Activated T-cell treated with anti-CD3 and anti-CD28 coated beads, Interleukin-2, amount 50 U/mL, for 1 hour (primary cell): Measurements from ENCODE around the gene PRKAR2B.
"Not testable (repeated sequence)": the region's sequence is repeated elsewhere in the genome, so short reads cannot be mapped to it uniquely, and the experiment has no call there.

Experiments
- DNase-seq: peaks from one replicate; pipeline ENCODE4 v3.0.0-alpha.2; 2020

PRKAR2B gene

DNA sequence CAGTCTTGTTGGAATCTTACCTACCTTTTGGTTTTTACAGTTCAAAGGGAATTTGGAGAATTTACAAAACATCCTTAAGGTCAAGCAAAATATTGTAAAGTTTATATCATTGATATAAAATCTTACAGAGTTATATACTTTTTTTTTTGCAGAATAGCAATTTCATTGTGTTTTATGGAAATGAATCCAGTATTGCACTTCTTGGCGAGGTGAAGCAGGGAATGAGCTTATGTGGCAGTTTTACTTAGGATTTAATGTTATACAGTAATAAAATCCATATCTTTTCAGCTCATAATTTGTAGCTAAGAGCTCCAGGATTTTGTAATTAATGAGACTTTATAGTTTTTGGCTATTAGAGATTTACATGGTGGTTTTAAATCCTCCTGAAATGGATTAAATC, 5.0 kb downstream of the PRKAR2B start:
- no peak for DNase-seq

DNA sequence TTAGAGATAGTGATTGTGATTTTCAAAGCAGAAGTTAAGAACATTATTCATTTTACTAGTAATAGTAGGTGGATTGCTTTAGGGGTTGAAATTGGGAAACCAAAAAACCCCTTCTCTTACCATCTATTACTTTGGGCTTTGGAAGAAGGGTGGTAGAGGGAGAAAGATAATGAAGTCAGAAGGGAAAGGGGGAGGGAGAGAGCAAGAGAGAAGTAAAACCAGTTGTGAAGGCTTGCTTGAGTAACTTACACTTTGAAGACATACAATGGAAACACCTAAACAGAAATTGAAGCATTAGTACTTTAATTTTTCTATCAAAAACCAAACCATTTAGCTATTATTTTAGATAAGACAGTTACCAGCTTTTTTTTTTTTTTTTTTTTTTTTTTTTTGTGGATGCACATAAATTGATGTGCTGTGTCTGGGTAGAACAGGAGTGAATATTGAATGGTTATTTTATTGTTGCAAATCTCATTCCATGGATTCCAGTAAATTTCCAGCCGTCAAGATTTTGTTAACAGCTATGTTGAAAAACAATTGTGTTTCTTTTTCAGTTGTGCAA, 5.5 kb downstream of the PRKAR2B start:
- DNase-seq: no peak

DNA sequence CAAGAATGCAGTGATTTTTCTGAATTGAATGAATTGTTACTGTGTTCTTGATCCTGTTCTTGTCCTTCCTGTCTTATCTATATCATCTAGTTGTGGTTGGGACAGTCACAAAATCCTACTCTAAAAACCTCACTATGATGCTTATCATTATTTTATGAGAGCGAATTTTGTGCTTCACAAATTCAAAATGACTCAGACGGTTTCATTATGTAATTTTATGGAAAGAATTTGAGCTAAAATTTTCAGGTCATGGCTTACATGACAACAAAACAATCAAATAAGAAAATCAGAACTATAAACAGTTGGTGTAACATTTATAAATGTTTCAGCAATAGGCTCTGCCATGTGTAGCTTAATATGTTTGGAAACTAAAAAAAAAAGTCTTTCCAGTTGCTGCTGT, 6.9 kb downstream of the PRKAR2B start:
- no peak for DNase-seq

DNA sequence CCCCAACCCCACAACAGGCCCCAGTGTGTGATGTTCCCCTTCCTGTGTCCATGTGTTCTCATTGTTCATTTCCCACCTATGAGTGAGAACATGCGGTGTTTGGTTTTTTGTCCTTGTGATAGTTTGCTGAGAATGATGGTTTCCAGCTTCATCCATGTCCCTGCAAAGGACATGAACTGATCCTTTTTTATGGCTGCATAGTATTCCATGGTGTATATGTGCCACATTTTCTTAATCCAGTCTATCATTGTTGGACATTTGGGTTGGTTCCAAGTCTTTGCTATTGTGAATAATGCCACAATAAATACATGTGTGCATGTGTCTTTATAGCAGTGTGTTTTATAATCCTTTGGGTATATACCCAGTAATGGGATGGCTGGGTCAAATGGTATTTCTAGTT, 10.5 kb downstream of the PRKAR2B start:
- DNase-seq: not testable (repeated sequence)

DNA sequence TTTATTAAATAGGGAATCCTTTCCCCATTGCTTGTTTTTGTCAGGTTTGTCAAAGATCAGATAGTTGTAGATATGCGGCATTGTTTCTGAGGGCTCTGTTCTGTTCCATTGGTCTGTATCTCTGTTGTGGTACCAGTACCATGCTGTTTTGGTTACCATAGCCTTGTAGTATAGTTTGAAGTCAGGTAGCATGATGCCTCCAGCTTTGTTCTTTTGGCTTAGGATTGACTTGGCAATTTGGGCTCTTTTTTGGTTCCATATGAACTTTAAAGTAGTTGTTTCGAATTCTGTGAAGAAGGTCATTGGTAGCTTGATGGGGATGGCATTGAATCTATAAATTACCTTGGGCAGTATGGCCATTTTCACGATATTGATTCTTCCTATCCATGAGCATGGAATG, 11.6 kb downstream of the PRKAR2B start:
- not testable (repeated sequence) for DNase-seq

DNA sequence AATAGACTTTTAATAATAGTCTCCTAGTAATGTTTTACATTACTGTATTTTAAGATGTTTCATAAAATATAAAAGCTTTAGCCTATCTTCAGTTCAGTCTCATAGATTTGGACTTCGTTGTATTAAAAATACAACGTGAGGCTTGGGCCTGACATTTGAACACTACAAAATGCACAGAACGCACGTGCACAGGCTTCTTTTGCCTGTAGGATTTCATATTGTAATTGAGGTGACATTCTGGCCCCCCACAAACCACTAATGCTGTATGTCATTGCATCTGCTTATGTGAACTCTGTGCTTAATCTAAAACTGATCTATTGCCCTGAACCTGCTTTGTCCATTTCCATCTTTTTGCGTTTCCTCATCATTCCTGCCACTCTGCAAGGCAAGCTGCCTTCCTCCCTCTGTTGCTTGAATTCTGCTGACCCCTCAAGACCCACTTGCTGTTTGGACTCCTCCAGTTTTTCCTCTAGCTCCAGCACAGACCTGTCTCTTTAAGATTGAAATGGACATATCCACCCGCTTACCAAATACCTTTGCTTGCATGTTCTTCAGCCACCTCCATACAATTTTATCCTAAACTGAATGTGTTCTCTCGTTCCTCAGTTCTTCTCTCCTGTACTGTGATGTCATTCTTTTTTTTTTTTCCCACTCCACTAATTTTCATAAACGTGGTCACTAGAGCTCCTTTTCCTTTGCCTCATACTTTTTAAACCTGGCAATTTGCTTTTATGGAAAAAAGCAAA, 12.4 kb downstream of the PRKAR2B start:
- no peak for DNase-seq

DNA sequence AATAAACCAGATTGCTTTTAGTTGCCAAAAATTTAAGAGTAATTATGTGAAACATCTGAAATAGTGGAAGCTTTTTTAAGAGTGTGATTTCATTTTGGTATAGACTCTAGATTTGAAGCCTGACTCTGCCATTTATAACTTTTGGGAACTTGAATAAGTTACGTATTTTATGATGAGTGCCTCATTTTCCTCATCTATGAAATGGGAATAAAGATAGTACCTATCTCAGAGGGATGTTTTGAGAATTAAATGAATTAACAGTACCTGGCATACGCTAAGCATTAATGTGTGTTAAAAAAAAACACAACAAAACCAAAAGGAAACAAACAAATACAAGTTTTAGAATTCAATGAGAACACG, 12.9 kb downstream of the PRKAR2B start:
- no peak for DNase-seq

DNA sequence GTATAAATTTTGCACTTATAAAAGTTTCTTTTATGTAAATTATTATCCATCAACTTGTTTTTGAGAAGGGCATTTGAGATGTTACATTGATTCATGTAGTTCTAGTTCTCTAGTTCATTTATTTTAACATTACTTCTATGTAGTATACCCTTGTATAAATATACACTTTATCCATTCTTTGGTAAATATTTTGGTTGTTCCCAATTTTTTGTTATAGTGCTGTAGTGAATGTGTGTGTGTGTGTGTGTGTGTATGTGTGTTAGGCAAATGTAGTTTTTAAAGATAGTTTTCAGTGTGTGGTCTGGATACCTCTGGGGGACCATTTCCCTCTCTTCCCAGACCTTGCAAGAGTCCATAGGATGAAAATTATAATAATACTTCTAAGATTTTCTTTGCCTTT, 15.0 kb downstream of the PRKAR2B start:
- no peak for DNase-seq

DNA sequence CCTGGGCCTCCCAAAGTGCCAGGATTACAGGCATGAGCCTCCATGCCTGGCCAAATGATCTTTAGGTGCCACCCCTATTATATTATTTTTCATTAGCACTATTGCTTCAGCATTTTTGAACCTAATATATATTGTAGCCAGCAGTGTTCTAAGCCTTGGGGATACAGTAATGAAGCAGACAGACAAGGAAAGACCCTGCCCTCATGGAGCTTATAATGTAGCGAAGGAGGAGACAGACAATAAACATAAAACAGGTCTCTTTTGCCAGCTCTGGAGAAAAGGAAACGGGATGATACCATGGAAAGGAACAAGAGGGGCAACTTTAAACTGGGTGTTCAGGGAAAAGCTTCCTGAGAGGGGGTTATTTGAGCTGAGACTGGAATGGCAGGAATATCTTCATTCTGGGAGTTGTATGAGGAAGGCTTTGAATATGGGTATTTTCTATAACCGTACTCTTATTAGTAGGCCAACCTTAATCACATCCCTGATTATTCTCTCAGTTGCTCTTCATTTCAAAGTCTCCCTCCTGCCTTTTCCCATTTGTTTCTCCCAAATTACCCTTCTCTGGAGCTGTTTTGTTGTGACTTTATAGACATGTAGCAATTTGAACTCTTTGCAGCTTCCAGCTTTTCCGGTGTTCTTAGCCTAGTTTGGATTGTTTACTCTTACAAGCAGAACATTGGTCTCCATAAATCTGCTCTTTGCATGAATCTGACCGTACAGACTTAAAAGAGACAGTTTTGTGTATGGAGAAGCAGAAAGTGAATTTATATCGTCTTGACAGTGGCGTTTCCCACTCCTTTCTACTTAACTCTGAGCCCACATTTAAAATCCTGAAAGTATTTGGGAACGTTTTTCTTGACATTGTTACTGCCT, 19.0 kb downstream of the PRKAR2B start:
- no peak for DNase-seq

DNA sequence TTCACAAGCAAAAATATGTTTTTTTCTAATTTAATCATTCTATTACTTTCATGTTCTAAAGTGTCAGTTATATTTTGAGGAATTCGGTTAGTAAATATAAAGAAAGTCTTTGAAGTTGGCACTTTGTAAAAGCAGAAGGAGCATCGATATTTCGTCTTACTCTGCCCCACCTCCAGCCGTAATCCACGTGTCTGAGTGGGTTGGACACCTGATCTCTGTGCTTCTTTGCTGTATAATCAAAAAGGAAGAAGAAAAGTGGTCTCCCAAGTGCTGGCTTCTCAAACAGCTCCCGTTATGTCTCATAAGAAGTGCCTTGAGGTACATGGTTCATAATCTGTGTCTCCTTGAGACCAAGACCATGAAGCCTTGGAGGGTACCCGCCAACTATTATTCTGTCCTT, 19.8 kb downstream of the PRKAR2B start:
- no peak for DNase-seq

DNA sequence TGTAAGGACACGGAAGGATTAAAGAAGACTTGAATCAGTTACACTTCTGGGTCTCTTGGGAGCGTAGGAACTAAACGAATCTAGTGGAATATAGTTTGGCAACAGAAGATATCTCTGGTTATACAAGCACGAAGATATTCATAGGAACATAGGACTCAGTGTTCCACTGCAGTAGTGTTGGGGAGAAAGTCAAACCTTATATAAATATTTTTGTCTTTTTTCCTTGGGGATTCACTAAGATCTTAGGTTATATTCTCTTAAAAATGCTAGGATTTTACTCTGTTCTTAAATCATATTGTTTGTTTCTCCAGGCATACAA, 21.4 kb downstream of the PRKAR2B start:
- DNase-seq: no peak

DNA sequence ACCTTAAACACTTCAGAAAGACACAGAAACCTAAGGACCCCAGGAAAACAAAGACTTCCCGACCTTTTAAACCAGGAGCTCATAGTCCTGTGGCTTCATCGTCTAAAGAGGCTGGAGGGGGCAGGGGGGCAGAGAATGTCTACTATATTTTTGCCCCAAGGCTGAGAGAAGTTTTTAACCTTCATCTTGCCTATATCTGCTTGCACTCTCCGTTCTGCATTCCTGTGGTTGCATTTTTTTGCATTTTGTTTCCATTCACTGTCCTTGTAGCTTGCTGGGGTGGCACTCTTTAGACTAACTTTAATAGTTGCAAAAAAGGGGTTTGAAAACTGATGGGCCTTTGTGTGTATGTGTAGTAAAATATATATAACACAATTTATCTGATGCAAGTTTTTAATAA, 23.7 kb downstream of the PRKAR2B start:
- no peak for DNase-seq

DNA sequence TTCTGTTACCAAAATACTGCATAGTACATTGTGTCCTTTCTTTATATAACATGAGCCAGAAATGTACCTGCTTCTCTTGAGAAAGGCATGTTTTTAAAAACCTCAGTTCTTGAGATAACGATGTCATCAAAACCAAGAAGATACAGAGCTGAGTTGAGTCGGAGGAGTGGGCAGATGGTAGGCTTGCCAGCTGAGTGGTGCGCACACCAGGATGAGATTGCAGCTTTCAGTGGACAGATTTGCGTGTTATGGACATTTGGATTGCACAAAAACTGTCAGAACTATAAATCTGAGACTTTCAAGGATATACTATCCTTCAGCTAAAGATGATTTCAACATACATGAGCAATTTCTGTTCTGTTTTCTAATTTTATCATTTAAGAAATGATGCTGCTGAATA, 25.0 kb downstream of the PRKAR2B start:
- no peak for DNase-seq

DNA sequence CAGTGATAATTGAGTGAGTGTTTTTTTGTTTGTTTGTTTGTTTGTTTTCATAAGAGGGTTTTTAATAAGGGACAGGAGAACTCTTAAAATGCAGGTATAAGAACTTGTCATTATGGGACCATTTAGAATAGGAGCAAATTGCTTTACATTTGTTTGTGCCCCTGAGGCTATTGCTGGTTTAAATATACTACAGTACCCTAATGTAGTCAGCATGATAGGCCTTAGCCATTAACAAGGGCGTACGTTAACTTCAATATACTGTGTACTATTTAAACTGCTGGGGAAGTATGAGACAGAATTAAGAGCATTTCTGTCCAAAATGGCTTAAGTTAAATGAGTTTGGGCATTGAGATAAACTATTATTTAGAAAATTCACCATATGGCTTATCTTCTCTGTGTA, 26.2 kb downstream of the PRKAR2B start:
- no peak for DNase-seq

DNA sequence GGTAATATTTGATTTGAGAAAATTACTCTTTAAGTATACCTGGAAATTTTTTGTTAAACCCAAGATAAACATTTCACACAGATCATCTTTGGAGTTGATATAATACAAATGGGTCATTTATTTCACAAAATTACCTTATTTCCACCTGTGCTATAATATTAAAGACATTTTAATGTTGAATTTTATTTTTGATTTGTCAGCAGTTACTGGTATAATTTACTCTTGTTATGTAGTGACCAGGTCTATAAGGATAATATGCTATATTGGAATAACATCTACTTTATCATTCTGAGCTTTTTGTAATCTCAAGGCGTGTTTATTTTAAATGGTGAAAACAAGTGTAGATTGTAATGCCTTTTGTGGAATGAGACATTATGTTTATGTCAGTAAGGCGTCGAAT, 26.6 kb downstream of the PRKAR2B start:
- DNase-seq: no peak

DNA sequence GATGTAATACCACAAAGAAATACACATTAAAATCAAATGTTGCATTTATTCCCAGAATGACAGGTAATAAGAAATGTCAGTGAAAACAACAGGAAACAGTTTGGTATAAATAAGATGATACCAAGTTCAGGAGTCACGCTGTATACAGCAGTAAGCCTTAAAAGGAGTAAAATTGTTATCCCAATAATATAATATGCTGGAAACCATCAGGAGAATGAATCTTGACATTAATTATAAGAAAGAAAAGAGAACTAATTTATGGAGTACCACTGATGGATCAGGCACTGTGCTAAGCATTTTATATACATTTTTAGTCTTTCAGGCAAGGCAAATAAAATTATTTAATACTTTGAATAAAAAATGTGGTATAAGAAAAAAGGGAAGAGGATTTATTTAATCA, 27.6 kb downstream of the PRKAR2B start:
- no peak for DNase-seq

DNA sequence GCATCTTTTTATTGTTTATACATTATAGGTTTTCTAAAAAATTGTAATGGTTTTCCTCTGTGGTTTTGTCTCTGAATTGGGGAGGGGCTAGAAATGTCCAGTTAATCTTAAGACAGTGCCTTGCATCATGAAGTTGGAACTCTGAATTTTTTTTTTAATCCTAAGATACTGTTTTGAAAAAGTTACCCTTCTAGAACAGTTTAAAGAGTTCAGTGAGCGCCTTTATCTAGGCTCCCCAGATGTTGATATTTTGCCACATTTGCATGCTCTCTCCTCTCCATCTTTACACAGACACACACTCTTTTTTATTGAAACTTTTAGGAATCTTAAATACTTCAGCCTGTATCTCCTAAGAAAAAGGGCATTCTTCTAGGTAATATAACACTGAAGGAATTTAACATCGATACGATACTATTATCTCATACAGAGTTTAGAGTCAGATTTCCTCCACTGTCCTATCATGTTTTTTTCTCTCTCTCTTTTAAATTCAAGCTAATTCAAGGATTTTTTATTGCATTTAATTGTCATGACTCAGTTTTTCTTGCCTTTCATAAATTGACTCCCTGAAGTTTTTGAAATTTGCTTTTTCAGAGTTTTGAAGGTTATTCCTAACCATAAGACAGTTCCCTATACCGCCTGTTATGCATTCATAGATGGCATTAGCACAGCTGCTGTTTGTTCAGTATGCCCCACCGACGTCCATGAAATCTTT, 31.5 kb downstream of the PRKAR2B start:
- DNase-seq: no peak

DNA sequence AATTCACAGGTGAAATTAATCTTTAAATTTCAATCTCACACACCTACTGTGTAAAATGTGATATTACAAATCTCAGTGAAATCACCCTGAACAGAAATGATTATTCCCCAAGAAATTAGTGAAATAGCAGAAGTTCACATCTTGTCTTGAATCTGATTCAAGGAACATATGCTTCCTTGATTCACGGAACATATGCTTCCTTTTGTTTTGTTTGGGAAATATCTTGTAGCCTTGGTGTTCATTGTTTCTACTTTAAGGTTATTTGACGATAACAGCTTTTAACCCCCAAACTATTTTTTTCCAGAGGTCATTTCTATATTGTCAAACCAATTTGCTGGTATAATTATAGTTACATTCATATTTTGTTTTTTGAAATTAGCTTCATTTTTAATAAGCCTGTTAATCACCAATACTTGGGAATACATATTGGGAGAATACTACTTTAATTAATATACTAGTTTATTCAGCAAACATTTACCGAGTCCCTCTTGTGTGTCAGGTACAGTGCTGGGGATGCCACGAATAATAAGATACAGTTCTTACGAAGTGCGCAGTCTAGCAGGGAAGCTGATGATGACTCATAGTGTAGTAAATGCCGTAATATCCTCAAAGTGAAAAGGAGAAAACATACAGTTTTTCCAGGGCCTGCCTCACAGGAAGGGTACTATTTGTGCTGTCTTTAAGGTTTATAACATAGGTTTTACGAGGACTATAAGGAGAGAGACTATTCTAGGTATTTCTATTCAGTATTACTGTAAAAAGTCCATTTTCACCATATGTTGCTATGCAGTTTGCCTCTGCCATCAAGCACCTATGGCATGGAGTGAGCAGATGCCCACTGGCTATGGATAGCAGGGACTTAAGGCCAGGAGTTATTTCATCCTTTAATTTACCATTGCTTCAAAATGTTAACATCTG, 32.5 kb downstream of the PRKAR2B start:
- no peak for DNase-seq

DNA sequence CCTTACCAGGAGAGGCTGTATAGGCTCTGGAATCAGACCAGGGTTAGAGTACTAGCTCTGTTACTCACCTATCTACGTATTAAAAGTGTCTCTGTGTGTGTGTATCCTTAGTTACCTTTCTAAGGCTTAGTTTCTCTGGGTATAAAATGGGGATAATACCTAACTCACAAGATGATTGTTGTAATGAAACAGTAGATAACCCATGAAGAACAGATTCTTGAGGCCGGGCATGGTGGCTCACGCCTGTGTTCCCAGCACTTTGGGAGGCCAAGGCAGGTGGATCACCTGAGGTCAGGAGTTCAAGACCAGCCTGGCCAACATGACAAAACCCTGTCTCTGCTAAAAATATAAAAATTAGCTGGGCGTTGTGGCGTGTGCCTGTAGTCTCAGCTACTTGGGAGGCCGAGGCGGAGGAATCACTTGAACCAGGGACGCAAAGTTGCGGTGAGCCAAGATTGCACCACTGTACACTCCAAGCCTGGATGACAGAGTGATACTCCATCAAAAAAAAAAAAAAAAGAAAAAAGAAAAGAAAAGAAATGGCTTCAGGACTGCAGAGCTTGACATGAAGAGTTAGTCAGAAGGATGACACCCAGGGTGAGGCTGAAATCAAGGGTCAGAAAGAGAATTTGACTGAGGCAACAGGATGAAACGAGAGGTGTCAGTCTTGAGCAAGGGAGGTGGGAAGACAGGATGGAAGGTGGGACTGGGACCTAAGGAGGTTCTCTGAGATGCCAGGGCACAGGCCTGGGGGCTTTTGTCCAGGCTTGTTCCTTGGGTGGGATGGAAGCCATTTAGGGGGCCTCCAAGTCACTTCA, 33.4 kb downstream of the PRKAR2B start:
- no peak for DNase-seq

DNA sequence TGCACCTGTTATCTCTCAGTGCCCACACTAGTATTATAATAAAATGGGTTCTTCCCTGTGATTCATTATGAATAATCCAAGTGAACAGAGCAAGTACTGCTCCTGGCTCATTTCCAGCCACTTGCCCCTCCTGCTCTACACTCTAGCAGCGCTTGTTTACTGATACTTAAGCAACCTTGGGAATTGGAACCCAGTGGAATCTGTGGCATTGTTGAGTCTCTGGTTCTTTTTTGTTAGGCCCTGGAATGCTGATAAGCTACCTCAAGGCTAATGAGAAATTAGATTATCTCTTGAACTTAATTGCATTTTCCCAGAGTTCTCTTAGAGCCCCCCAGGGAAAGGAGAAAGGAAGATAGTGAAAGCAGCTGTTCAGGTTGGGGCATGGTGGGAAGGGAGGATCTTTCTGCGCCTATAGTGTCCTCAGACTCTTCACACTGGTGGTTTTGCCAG, 34.0 kb downstream of the PRKAR2B start:
- DNase-seq: no peak

DNA sequence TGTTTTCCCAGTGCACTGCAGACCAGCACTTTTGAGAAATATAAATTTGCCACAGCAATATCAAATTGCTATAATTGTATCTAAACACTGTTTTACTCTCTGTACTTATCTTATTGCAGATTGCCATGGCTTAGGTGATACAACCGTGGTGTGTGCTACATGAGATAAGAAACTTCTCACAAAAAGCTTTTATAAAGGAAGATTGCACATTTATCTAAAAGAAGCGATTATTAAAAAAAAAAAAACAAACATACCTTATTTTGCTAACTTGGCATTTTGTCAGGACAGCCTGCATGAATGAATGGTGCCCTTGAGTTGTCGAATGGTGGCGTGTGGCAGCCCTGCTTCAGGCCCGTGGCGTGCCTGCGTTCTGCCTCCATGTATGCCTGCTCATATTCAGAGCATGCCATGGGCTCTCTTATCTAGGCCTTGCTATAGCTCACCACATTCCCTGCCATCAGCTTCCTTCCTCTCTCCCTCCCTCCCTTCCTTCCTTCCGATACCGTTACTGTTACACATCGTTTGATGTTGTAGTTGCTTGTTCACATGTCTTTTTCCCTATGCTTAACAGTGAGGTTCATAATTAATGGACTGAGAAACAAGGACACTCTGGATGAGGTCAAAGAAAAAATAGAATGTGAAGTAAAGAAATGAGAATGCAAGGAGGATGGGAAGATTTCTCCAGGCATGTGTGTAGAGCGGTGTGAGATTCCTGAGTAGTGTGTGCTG, 34.9 kb downstream of the PRKAR2B start:
- no peak for DNase-seq
